HS-5 (cell line): Measurements from ENCODE around the gene ANAPC10.
"Not testable (repeated sequence)": the region's sequence is repeated elsewhere in the genome, so short reads cannot be mapped to it uniquely, and the experiment has no call there.

Experiments
- DNase-seq: peaks from one replicate; pipeline ENCODE4 v3.0.0-alpha.2; 2012; ENCODE audit warnings: low read depth

Gene ANAPC10

DNA sequence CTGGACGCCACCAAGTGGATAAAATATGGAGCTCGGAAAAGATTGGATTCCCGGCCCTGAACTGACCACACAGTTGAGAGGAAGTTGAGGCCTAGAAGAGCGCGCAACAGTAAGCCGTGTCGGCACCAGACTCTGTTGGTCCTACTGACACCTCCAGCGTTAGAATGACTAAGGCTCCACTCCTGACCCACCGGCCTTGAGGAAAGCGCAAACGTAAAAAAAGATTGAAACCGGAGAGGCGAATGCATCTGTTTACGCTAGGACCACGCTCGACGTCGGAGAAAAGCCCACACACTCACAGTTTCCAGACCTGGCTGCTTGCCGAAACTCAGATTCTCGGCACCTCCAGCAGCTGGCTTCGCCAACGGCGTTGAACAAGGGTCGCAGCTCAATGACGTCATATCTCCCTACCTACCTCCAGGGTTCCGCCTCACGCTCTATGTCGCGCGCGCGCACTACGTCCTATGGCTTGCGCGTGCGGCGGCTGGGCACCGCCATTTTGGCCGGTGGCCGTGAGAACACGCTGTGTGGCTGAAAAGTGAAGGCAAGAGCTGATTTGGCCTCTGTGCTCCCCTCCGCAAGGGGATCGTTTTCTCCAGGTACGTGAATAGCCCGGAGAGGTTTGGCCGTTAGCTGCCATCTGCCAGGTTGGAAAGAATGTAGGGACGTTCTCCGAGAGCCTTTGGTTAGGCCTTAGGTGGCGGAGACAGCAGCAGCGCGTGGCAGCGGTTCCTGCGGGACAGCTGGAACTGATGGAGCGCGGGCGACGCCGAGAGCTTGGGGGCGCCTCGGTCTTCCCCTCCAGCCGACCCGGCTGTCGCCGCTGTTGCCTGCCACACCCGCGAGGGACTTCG lies at the start of gene ANAPC10, which contains the start of gene ABCE1:
Gene ANAPC10, minus strand, starts transcription at position 376 of the 854 bp plus-strand sequence. CDS start 2,097 bp downstream, outside the sequence.
Gene ABCE1, plus strand, starts transcription at position 491 of the 854 bp plus-strand sequence. CDS start 6,102 bp downstream, outside the sequence.
- peak; percentile 89 for DNase-seq

- not testable (repeated sequence) for DNase-seq
Measured at GRCh38 chr4:145136219-145136618, 38.2 kb upstream of the ANAPC10 start.

DNA sequence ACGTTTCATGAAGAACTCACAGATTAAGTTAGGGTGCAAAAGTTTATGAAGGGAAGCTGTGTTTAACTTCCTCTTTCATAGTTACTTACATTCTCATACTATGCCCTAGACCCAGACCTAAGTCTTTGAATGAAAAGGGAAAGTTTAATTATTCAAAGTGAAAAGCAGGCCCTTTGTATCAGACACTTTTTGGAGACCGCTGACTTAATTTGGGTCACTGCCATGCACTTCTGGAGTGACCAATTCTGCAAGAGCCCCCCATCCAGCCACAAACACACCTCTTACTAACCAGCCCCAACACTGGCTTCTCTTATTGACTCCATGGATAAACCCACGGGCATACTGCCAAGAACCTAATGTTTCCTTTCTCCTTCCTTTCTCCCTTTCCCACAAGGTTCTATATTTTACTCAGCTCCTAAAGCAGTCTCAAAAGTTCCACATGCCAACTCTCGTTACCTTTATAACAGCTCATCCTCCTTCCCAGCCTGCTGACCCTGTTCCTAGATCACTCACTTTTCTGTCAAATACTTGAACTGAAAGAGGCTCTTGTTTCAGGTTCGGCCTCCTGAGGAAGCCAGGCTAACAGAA lies 34.6 kb upstream of the ANAPC10 start:
- no peak for DNase-seq

DNA sequence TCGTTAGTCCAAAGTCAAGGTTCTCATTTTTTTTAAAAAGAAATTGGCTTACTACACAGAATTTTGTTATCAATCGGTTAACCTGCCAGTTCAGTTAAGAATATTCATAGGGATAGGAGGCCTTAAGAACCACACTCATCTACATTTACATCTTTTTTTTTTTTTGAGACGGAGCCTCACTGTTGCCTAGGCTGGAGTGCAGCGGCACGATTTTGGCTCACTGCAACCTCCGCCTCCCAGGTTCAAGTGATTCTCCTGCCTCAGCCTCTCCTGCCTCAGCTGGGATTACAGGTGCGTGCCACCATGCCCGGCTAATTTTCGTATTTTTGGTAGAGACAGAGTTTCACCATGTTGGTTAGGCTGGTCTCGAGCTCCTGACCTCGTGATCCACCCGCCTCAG lies 33.9 kb upstream of the ANAPC10 start:
- no peak for DNase-seq

DNA sequence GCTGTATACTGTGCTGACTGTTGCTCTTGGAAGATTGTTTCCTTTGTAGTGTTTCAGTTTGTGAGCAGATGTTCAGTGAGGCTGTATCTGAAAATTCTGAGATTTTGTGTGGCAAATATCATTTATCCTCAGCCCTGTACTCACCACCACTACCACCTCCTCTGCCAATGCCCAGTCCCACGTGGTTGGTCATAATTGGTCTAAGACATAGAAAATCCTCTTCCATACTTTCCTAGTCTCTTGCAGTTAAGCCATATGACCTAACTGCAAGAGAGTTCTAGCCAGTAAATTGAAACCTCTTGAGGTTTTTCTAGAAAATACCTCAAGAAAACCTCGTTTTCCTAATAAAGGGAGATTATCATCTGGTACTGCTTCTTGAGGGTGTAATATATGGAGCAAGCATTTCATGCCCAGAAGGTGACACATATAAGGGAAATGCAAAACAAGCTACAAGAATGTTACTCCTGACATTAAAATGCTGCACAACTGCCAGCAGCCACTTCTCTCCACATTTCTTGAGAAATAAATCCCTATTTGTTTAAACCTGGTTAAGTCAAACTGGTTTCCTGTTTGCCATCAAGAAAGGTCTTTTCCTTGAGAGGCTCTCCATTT lies 32.9 kb upstream of the ANAPC10 start:
- peak; percentile 68 for DNase-seq

- DNase-seq: no peak
Measured at GRCh38 chr4:145130130-145130529, 32.1 kb upstream of the ANAPC10 start.

GRCh38 chr4:145125396-145125795 lies 27.4 kb upstream of the ANAPC10 start:
- DNase-seq: no peak

GRCh38 chr4:145108128-145108527 lies 10.1 kb upstream of the ANAPC10 start:
- DNase-seq: no peak

GRCh38 chr4:145107126-145107525 lies 9.1 kb upstream of the ANAPC10 start:
- DNase-seq: no peak

GRCh38 chr4:145103496-145103895 lies 5.5 kb upstream of the ANAPC10 start:
- DNase-seq: no peak

GRCh38 chr4:145102619-145103018 lies 4.6 kb upstream of the ANAPC10 start:
- DNase-seq: no peak

DNA sequence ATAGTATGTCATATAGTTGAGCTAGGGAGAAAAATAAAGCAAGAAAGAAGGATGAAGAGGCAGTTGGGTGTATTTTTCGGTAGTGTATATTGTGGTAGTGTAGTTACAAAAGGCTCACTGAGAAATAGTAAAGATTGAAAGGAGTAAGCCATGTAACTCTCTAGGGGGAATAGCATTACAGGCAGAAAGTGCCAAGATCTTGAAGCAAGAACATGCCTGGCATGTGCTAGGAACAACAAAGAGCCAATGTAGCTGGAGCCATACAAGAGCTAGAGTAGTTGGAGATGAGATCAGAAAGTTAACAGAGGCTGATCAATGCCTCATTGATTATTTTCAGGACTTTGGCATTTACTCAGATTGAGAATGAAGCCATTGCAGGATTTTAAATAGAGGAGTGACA lies 3.1 kb upstream of the ANAPC10 start:
- no peak for DNase-seq

- DNase-seq: no peak
Measured at GRCh38 chr4:145099653-145100052, 1.7 kb upstream of the ANAPC10 start.

DNA sequence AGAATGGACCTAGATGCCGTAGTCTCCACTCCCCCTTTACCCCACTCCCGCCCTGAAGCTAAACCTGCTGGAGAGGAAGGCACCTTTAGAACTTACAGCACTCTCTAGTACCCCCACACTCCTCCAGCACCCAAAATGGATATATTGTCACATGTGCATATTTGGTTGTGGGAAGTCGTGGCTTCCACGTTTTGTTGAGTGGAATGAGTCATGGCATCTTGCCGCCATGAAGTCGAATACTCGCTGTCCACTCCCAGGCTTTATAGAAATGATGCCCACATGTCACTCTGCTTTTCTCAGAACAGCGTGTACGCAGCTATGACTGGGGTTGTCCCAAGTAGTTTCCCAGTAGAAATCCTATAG lies 660 bp upstream of the ANAPC10 start:
- DNase-seq: peak; percentile 38

DNA sequence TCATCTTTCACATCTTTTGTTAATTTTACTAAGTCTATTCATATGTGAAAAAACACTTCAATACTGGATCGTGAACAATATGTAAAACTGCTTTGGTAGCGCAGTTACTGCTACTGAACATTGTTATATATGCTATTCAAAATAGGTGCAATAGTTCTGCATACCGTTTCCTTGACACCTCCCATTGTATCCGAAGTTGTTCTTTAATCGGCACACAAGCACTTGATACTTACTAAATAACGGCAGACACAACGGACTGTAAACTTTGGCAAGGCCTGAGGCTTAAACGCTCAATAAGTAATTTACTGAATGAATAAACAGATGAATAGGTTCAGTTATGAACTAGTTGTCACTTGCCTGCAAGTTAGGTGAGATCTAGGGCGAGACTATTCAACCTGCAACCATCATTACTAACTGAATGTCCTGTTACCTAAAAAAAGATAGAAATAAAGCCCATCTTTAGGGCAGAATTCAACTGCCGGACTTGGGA lies 620 bp downstream of the ANAPC10 start:
- DNase-seq: no peak

DNA sequence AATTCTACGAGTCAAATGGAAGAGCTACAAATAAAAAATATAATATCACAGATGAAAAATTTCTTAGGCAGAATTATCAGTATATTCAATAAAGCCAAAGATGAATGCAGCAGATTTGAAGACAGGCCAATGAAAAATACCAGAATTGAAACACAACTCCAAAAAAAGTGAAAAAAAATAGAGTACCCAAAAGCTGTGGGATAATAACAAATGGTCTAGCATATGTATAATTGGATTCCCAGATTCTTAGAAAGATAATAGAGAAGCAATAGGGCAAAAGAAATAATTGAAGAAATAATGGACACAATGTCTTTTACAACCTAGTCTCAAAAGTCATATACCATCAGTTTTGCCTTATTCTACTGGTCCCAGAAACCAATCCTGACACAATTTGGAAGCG lies 4.4 kb downstream of the ANAPC10 start:
- DNase-seq: no peak

DNA sequence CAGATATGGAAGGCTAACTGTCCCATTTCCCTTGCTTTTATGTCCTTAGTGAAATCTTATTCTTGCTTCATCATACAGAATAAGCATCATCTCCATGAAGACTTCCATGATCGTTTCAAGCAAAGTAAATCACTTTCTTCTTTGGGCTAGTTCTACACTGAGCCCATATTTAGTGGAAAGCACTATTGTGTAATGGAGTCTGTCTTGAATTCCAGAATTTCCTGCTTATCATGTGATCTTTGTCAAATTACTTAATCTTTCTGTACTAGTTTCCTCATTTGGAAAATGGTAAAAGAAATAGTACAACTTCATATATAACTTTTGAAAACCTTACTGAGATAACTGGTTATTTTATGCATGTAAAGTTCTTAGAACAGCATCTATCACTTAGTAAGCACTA lies 7.6 kb downstream of the ANAPC10 start:
- DNase-seq: no peak

GRCh38 chr4:145083891-145084605 lies 13.9 kb downstream of the ANAPC10 start:
- DNase-seq: no peak

DNA sequence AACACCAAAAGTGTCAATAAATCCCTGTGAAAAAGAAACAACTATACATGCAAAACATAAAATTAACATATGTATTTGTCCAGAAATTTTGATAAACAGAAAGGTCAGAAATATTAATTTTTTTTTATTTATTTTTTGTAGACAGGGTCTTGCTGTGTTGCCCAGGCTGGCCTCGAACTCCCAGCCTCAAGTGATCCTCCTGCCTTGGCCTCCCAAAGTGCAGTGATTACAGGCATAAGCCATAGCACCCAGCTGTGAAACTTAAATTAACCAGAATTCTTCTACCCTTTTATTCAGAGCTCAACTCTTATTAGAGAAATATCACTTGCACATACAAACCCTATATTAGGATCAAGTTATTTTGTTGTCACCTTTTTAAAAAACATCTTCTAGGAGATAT lies 16.2 kb downstream of the ANAPC10 start:
- DNase-seq: no peak

DNA sequence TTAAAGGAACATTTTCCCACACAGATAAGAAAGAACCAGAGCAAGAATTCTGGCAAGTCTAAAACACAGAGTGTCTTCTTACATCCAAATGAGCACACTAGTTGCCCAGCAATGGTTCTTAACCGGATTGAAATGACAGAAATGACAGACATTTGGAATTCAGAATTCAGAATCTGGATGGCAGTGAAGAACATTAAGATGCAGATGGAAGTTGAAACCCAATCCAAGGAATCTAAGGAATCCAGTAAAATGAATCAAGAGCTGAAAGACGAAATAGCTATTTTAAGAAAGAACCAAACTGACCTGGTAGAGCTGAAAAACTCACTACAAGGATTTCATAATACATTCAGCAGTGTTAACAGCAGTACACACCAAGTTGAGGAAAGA lies 21.5 kb downstream of the ANAPC10 start:
- DNase-seq: no peak

GRCh38 chr4:145075742-145076468 lies 22.1 kb downstream of the ANAPC10 start:
- DNase-seq: no peak

- DNase-seq: no peak
Measured at GRCh38 chr4:145071560-145071959, 26.4 kb downstream of the ANAPC10 start.
